A549 (cell line): ENCODE measurements around the gene RNF44.

ENCODE experiments used
- CEBPB ChIP-seq, 2 experiments: fragments of >200 bp in 1 of 2; sonication (Bioruptor Twin) in 1 of 2; formaldehyde crosslinking in 1 of 2; IDR thresholded peaks; 2 replicates each; pipeline ENCODE4 v1.6.1; 2012 to 2016
- CTCF ChIP-seq: fragments of >200 bp; sonication (Bioruptor Twin); formaldehyde crosslinking; IDR thresholded peaks from 3 replicates; pipeline ENCODE4 v1.5.1; 2016
- MAFK ChIP-seq: fragments of 450-650 bp; IDR thresholded peaks from 2 replicates; pipeline ENCODE4 v1.6.1; 2014; ENCODE audit not compliant: partially characterized antibody
- PBX3 ChIP-seq: IDR thresholded peaks from 2 replicates; pipeline ENCODE4 v1.6.1; 2012
- POLR2A ChIP-seq: IDR thresholded peaks from 2 replicates; pipeline ENCODE4 v1.6.1; 2012; ENCODE audit warnings: mild to moderate bottlenecking, low read length
- REST ChIP-seq: fragments of 200-600 bp; sonication (generic); IDR thresholded peaks from 2 replicates; pipeline ENCODE4 v1.6.1; 2016; ENCODE audit warnings: antibody characterized with exemption, mild to moderate bottlenecking, moderate library complexity

- TF ChIP-seq CTCF (no peak), POLR2A (no peak), CEBPB (IDR thresholded peaks at IDR 0.05) (no peak), MAFK (no peak), REST (no peak), PBX3 (no peak)
Observed at GRCh38 chr5:176525677-176526076, 11.5 kb downstream of the RNF44 start.
